Posterior vena cava (tissue), 2 donors: Measurements from ENCODE around the gene TAS1R1. TPM values are rescaled to one million over a fixed set of nuclear protein-coding genes. Genes with fewer than 3 reads are reported as not detected.

Experiments used
- DNase-seq: peaks from one replicate; pipeline ENCODE4 v3.0.0-alpha.2; 2020; ENCODE audit warnings: low spot score
- intact Hi-C, 2 donors: fragments of 100-400 bp; cut with DNase I; formaldehyde crosslinking; loops; one replicate each; pipeline versions ENCODE4 v1.14.1 to v1.14.2; 2022 to 2023
- total RNA-seq, 2 donors: library from RNA; stranded (reverse); fragmentation: NEBNext Ultra II Directional; extraction: Animal tissue kit (Norgen Biotek cat#: 25700); gene quantifications; one replicate each; pipeline ENCODE4 v1.2.1, GENCODE V29; 2021
- donor health status: DM: yes; HTN: yes; CAD: no.
- donor health status: DM: yes; HTN: yes; CAD: no.

Gene TAS1R1
- total RNA-seq, 2 donors from 2014 or later = not detected

GRCh38 chr1:6519491-6519934, 35.6 kb upstream of the TAS1R1 start:
- no peak for DNase-seq
- intact Hi-C loops = no loop called here

- peak; percentile 91 for DNase-seq
- intact Hi-C loops = no loop called here
Measured at GRCh38 chr1:6519935-6520671, 35.0 kb upstream of the TAS1R1 start.

GRCh38 chr1:6521536-6521935, 33.6 kb upstream of the TAS1R1 start:
- intact Hi-C loops = no loop called here

GRCh38 chr1:6523566-6523965, 31.5 kb upstream of the TAS1R1 start:
- DNase-seq = peak; percentile 74
- intact Hi-C loops = no loop called here

More at GRCh38 chr1:6521536-6521935, 33.6 kb upstream of the TAS1R1 start:
- peak; percentile 9 for DNase-seq

- peak; percentile 35 for DNase-seq
- intact Hi-C loops = no loop called here
Measured at GRCh38 chr1:6526316-6526715, 28.8 kb upstream of the TAS1R1 start.

- DNase-seq = peak; percentile 38
- intact Hi-C loops = no loop called here
Measured at GRCh38 chr1:6528492-6528891, 26.6 kb upstream of the TAS1R1 start.

GRCh38 chr1:6530504-6531160, 24.5 kb upstream of the TAS1R1 start:
- intact Hi-C loops = no loop called here
- DNase-seq = peak; percentile 64

- peak; percentile 43 for DNase-seq
- intact Hi-C loops = no loop called here
Measured at GRCh38 chr1:6531996-6532395, 23.1 kb upstream of the TAS1R1 start.

- intact Hi-C loops = no loop called here
- DNase-seq = peak; percentile 31
Measured at GRCh38 chr1:6534248-6534822, 20.8 kb upstream of the TAS1R1 start.

GRCh38 chr1:6535214-6535613, 19.9 kb upstream of the TAS1R1 start:
- intact Hi-C loops = no loop called here
- peak; percentile 20 for DNase-seq

- intact Hi-C loops = no loop called here
- DNase-seq = no peak
Measured at GRCh38 chr1:6536291-6536690, 18.8 kb upstream of the TAS1R1 start.

- intact Hi-C loops = no loop called here
- no peak for DNase-seq
Measured at GRCh38 chr1:6538956-6539355, 16.2 kb upstream of the TAS1R1 start.

GRCh38 chr1:6544831-6545230, 10.3 kb upstream of the TAS1R1 start:
- intact Hi-C loops = no loop called here

GRCh38 chr1:6545276-6546112, 9.6 kb upstream of the TAS1R1 start:
- intact Hi-C loops = no loop called here
- DNase-seq = peak; percentile 25

More at GRCh38 chr1:6544831-6545230, 10.3 kb upstream of the TAS1R1 start:
- DNase-seq = no peak

- DNase-seq = peak; percentile 20
- intact Hi-C loops = no loop called here
Measured at GRCh38 chr1:6546326-6546725, 8.8 kb upstream of the TAS1R1 start.

GRCh38 chr1:6547301-6547700, 7.8 kb upstream of the TAS1R1 start:
- intact Hi-C loops = no loop called here
- DNase-seq = no peak

GRCh38 chr1:6554031-6554906, 838 bp upstream of the TAS1R1 start, which contains the start of gene NOL9:
Gene NOL9, minus strand, starts transcription at chr1:6554513. Its CDS starts 11 bp downstream, at chr1:6554502.
- DNase-seq = peak; percentile 99
- intact Hi-C loops = loop anchor here in 1 of 2 donors (10.0 kb wide), 1 partner anchor 81 kb away; no protein-coding TSS in a partner anchor

- DNase-seq = no peak
- intact Hi-C loops = loop anchor here in 1 of 2 donors (10.0 kb wide), 1 partner anchor 77 kb away; no protein-coding TSS in a partner anchor
Measured at GRCh38 chr1:6557597-6557996, 2.5 kb downstream of the TAS1R1 start.
